Neural progenitor cell (in vitro differentiated cells): Measurements from ENCODE around the gene CEP128. TPM values are rescaled to one million over a fixed set of nuclear protein-coding genes. Genes with fewer than 3 reads are reported as not detected.

Experiments used
- DNase-seq: peaks from one replicate; pipeline ENCODE4 v3.0.0-alpha.2; 2016; ENCODE audit warnings: low spot score
- H2AFZ ChIP-seq: fragments of 200-600 bp; sonication (generic); replicated peaks from 2 replicates; pipeline ENCODE4 v1.6.1; 2016; ENCODE audit warnings: antibody characterized with exemption
- H3F3A ChIP-seq: fragments of 200-600 bp; sonication (generic); 2 replicates; pipeline ENCODE4 v1.6.1; 2016; ENCODE audit warnings: antibody characterized with exemption, low read depth
- H3K27ac ChIP-seq: fragments of 200-600 bp; sonication (generic); 2 replicates; pipeline ENCODE4 v1.5.1; 2016; ENCODE audit warnings: mild to moderate bottlenecking
- H3K27me3 ChIP-seq: fragments of 200-600 bp; sonication (generic); 2 replicates; pipeline ENCODE4 v1.6.1; 2016; ENCODE audit warnings: mild to moderate bottlenecking, moderate library complexity
- H3K36me3 ChIP-seq: fragments of 200-600 bp; sonication (generic); 2 replicates; pipeline ENCODE4 v1.5.1; 2016
- H3K4me1 ChIP-seq: fragments of 200-600 bp; sonication (generic); 2 replicates; pipeline ENCODE4 v1.6.1; 2016; ENCODE audit warnings: mixed run types
- H3K4me2 ChIP-seq: fragments of 200-600 bp; sonication (generic); 2 replicates; pipeline ENCODE4 v1.6.1; 2016
- H3K4me3 ChIP-seq: fragments of 200-600 bp; sonication (generic); 2 replicates; pipeline ENCODE4 v1.5.1; 2016
- H3K79me2 ChIP-seq: fragments of 200-600 bp; sonication (generic); 2 replicates; pipeline ENCODE4 v1.6.1; 2016; ENCODE audit warnings: low read depth
- H3K9ac ChIP-seq: fragments of 200-600 bp; sonication (generic); 2 replicates; pipeline ENCODE4 v1.6.1; 2016
- H3K9me3 ChIP-seq: fragments of 200-600 bp; sonication (generic); 2 replicates; pipeline ENCODE4 v1.5.1; 2016; ENCODE audit warnings: low read depth
- H4K20me1 ChIP-seq: fragments of 200-600 bp; sonication (generic); 2 replicates; pipeline ENCODE4 v1.6.1; 2016; ENCODE audit warnings: low read depth
- H3K27ac Mint-ChIP-seq: 3 replicates; pipeline ENCODE4 v1.8.0; 2021; ENCODE audit warnings: mixed read lengths
- H3K27me3 Mint-ChIP-seq: 2 replicates; pipeline ENCODE4 v1.8.0; 2022; ENCODE audit warnings: low read depth, mild to moderate bottlenecking, inconsistent platforms, moderate library complexity, mixed read lengths; ENCODE audit not compliant: insufficient read depth
- H3K36me3 Mint-ChIP-seq: 3 replicates; pipeline ENCODE4 v1.8.0; 2021; ENCODE audit warnings: mixed read lengths
- H3K4me1 Mint-ChIP-seq: 3 replicates; pipeline ENCODE4 v1.8.0; 2021; ENCODE audit warnings: mixed read lengths
- H3K4me3 Mint-ChIP-seq: 3 replicates; pipeline ENCODE4 v1.8.0; 2021; ENCODE audit warnings: mild to moderate bottlenecking, moderate library complexity, mixed read lengths
- H3K9me3 Mint-ChIP-seq: 3 replicates; pipeline ENCODE4 v1.8.0; 2020; ENCODE audit warnings: mixed read lengths
- EZH2 ChIP-seq: fragments of 200-600 bp; sonication (generic); IDR thresholded peaks from 2 replicates; pipeline ENCODE4 v1.6.1; 2017; ENCODE audit warnings: antibody characterized with exemption, mild to moderate bottlenecking, moderate library complexity
- EZH2phosphoT487 ChIP-seq: fragments of 200-600 bp; sonication (generic); IDR thresholded peaks from 2 replicates; pipeline ENCODE4 v1.6.1; 2017; ENCODE audit warnings: antibody characterized with exemption
- total RNA-seq: library from RNA; depleted of rRNA; stranded (reverse); fragments of >200 nt; gene quantifications from 2 replicates; pipeline ENCODE4 v1.2.3, GENCODE V29; 2015; ENCODE audit warnings: low replicate concordance
- TF ChIP-seq, protein P1 (sequence below): fragments of 200-600 bp; sonication (generic); IDR thresholded peaks from 2 replicates; pipeline ENCODE4 v1.5.1; 2017; ENCODE audit warnings: antibody characterized with exemption, mild to moderate bottlenecking

The CEP128 gene
- total RNA-seq, 1 donor from 2014 or later: 12.1 TPM

DNA sequence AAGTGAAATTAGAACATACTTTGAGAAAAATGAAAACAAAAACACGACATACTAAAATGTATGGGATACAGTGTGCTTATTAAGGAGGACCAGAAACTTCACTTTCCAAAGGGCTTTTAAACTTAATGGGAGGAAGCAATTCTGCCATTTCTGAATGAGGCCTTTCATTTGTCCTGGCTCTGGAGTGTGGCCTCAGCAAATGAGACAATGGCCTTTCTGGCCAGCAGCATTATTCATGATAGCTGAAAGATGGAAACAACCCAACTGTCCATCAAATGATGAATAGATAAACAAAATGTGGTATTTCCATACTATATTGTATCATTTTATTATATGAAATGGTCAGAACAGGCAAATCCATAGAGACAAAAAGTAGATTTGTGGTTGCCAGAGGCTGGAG is 338.6 kb downstream of the CEP128 start:
- Histone ChIP-seq H3K4me3 (no peak overlapping the region), H3K4me1 (no peaks in the 10 kb centered on the region), H3K4me2 (no peak overlapping the region), H2AFZ (no peak overlapping the region), H3K9me3 (no peaks in the 10 kb centered on the region), H4K20me1 (no peaks in the 10 kb centered on the region), H3K27me3 (no peaks in the 10 kb centered on the region), H3K79me2 (no peaks in the 10 kb centered on the region), H3K36me3 (no peaks in the 10 kb centered on the region), H3K9ac (no peak overlapping the region), H3F3A (no peaks in the 10 kb centered on the region), H3K27ac (no peak overlapping the region)
- H3K4me1 Mint-ChIP-seq: no peaks in the 10 kb centered on the region
- TF ChIP-seq, protein P1, sequence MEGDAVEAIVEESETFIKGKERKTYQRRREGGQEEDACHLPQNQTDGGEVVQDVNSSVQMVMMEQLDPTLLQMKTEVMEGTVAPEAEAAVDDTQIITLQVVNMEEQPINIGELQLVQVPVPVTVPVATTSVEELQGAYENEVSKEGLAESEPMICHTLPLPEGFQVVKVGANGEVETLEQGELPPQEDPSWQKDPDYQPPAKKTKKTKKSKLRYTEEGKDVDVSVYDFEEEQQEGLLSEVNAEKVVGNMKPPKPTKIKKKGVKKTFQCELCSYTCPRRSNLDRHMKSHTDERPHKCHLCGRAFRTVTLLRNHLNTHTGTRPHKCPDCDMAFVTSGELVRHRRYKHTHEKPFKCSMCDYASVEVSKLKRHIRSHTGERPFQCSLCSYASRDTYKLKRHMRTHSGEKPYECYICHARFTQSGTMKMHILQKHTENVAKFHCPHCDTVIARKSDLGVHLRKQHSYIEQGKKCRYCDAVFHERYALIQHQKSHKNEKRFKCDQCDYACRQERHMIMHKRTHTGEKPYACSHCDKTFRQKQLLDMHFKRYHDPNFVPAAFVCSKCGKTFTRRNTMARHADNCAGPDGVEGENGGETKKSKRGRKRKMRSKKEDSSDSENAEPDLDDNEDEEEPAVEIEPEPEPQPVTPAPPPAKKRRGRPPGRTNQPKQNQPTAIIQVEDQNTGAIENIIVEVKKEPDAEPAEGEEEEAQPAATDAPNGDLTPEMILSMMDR: no peak
- TF ChIP-seq EZH2 (no peak), EZH2phosphoT487 (no peak)
- DNase-seq: no peak
- no peaks in the 10 kb centered on the region for H3K27me3 Mint-ChIP-seq
- H3K4me3 Mint-ChIP-seq: no peak overlapping the region
- no peak overlapping the region for H3K27ac Mint-ChIP-seq
- H3K9me3 Mint-ChIP-seq: no peaks in the 10 kb centered on the region
- no peaks in the 10 kb centered on the region for H3K36me3 Mint-ChIP-seq

DNA sequence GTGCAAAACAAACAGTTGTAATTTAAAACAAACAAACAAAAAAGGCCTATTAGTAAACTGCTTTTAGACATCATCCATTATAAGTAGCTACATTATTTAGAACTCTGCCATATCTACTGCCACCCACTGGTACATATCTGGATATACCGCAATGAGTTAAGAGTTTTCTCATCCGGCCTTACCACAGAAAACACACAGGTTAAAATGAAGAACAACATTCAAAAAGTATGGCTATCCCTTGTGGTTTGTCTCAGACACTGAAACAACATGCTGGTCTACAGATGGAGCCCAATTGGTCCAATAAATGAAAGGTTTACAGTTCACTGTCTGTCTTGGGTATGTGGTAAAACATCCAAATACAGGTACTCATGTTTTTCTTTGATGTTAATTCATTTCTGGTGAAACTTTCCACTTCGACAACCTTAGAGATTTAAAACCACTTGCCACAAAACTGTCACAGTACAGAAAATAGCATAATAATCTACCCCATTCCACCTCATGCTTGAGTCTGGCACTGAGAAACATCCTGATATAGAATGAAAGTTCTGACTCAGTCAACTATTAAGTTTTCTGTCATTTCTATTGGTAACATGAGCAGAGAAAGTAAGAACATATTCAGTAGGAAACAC is 354.3 kb downstream of the CEP128 start:
- no peak overlapping the region for H3K4me3 ChIP-seq
- Mint-ChIP-seq H3K36me3 (no peaks in the 10 kb centered on the region), H3K27ac (no peak overlapping the region), H3K4me3 (no peak overlapping the region), H3K4me1 (no peaks in the 10 kb centered on the region), H3K27me3 (no peaks in the 10 kb centered on the region), H3K9me3 (peaks cover 4% of the 10 kb centered on the region)
- H3K4me2 ChIP-seq: no peak overlapping the region
- H3K9me3 ChIP-seq: no peaks in the 10 kb centered on the region
- H3K27ac ChIP-seq: no peak overlapping the region
- H4K20me1 ChIP-seq: no peaks in the 10 kb centered on the region
- H2AFZ ChIP-seq: no peak overlapping the region
- peak; percentile 32 for DNase-seq
- H3K27me3 ChIP-seq: no peaks in the 10 kb centered on the region
- no peaks in the 10 kb centered on the region for H3F3A ChIP-seq
- no peak overlapping the region for H3K9ac ChIP-seq
- TF ChIP-seq EZH2: no peak
- TF ChIP-seq EZH2phosphoT487: no peak
- TF ChIP-seq, protein P1: peak; percentile 62
- H3K4me1 ChIP-seq: no peaks in the 10 kb centered on the region
- H3K79me2 ChIP-seq: no peaks in the 10 kb centered on the region
- no peaks in the 10 kb centered on the region for H3K36me3 ChIP-seq

DNA sequence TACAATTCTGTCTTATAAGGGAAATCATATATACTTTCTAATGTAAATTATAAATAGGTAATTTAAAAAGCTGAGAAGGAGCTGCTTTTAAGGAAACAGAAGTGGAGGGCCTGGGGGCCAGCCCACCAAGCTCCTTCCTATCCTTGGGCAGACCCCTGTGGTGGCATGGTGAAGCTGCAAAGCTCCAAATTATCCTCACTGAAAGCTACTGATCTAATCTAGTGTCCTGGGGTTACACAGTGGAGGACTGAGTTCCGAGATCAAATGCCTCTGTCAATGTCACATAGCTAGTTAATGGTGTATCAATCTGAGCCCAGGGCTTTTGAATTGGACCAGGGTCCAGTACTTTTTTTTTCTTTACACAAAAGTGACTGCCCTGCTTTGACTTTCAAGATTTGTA is 355.4 kb downstream of the CEP128 start:
- no peak overlapping the region for H3K9ac ChIP-seq
- H3K27ac Mint-ChIP-seq: no peak overlapping the region
- H3K9me3 Mint-ChIP-seq: peaks cover 2% of the 10 kb centered on the region

More for the DNA sequence above, 355.4 kb downstream of the CEP128 start:
- no peaks in the 10 kb centered on the region for H3K36me3 Mint-ChIP-seq
- no peaks in the 10 kb centered on the region for H3K4me1 Mint-ChIP-seq
- TF ChIP-seq, protein P1: no peak
- TF ChIP-seq EZH2: no peak
- no peak for TF ChIP-seq EZH2phosphoT487
- DNase-seq: peak; percentile 27
- no peaks in the 10 kb centered on the region for H3K27me3 Mint-ChIP-seq
- no peaks in the 10 kb centered on the region for H3K79me2 ChIP-seq
- no peaks in the 10 kb centered on the region for H3F3A ChIP-seq
- H3K4me1 ChIP-seq: no peaks in the 10 kb centered on the region
- no peak overlapping the region for H3K4me2 ChIP-seq
- no peaks in the 10 kb centered on the region for H3K36me3 ChIP-seq
- H2AFZ ChIP-seq: no peak overlapping the region
- no peaks in the 10 kb centered on the region for H4K20me1 ChIP-seq
- no peaks in the 10 kb centered on the region for H3K9me3 ChIP-seq
- H3K4me3 Mint-ChIP-seq: no peak overlapping the region
- H3K27ac ChIP-seq: no peak overlapping the region
- no peak overlapping the region for H3K4me3 ChIP-seq
- H3K27me3 ChIP-seq: no peaks in the 10 kb centered on the region
